SK-N-MC (cell line): ENCODE data around the gene TNRC6A.

ENCODE experiments used
- EZH2 ChIP-seq: fragments of 200-600 bp; sonication (generic); IDR thresholded peaks from one replicate; pipeline ENCODE4 v1.6.1; 2017; ENCODE audit warnings: antibody characterized with exemption
- POLR2AphosphoS5 ChIP-seq: IDR thresholded peaks from 2 replicates; pipeline ENCODE4 v1.6.1; 2012; ENCODE audit warnings: mild to moderate bottlenecking, low read depth, low read length, borderline replicate concordance

DNA sequence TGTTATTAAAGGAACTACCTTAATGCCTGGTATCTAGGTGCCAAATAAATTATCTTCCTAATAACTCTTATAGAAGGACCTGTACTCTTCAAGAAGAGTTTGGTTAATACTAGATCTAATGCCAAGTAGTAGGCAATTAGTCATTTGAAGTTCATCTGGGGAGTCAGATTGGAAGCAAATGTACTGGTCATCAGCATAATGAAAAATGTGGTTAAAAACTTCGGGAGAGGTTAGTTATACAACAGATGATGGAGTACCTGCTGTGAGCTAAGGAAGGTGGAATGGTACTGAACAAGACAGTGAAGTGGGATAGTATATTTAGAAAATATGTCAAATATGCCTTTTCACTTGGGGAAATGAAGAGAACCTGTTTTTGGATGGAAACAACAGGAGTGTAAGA, 49.2 kb downstream of the TNRC6A start:
- TF ChIP-seq POLR2AphosphoS5: no peak
- TF ChIP-seq EZH2: no peak
